Chondrocyte (in vitro differentiated cells): ENCODE measurements around the gene RAB3D. TPM values are rescaled to one million over a fixed set of nuclear protein-coding genes. Genes with fewer than 3 reads are reported as not detected.

Experiments
- DNase-seq: peaks from one replicate; pipeline ENCODE4 v3.0.0; 2021; ENCODE audit warnings: mixed read lengths, low spot score
- H3K27ac Mint-ChIP-seq: one replicate; pipeline ENCODE4 v1.8.0; 2021; ENCODE audit warnings: mild to moderate bottlenecking, moderate library complexity, mixed read lengths; ENCODE audit not compliant: unreplicated experiment
- H3K27me3 Mint-ChIP-seq: 2 replicates; pipeline ENCODE4 v1.8.0; 2021; ENCODE audit warnings: low read depth, mixed read lengths
- H3K36me3 Mint-ChIP-seq: 2 replicates; pipeline ENCODE4 v1.8.0; 2021; ENCODE audit warnings: low read depth, mixed read lengths
- H3K4me1 Mint-ChIP-seq: 2 replicates; pipeline ENCODE4 v1.8.0; 2021; ENCODE audit warnings: low read depth, mild to moderate bottlenecking, mixed read lengths
- H3K4me3 Mint-ChIP-seq: one replicate; pipeline ENCODE4 v1.8.0; 2021; ENCODE audit warnings: mild to moderate bottlenecking, moderate library complexity, mixed read lengths; ENCODE audit not compliant: unreplicated experiment
- H3K9me3 Mint-ChIP-seq: 2 replicates; pipeline ENCODE4 v1.8.0; 2021; ENCODE audit warnings: low read depth, mixed read lengths
- total RNA-seq: library from RNA; stranded (reverse); gene quantifications from 3 replicates; pipeline ENCODE4 v1.2.1, GENCODE V29; 2021
- TF ChIP-seq, protein P1 (sequence below): fragments of 200-600 bp; sonication (generic); IDR thresholded peaks from 2 replicates; pipeline ENCODE4 v1.5.0; 2021; ENCODE audit warnings: antibody characterized with exemption, mild to moderate bottlenecking, moderate library complexity

Gene RAB3D
- total RNA-seq, 1 donor from 2014 or later = 8.1 TPM

GRCh38 chr19:11332822-11333221 lies 6.6 kb downstream of the RAB3D start:
- H3K4me1 Mint-ChIP-seq = no peaks in the 10 kb centered on the region
- no peak overlapping the region for H3K4me3 Mint-ChIP-seq
- no peaks in the 10 kb centered on the region for H3K27me3 Mint-ChIP-seq
- no peaks in the 10 kb centered on the region for H3K9me3 Mint-ChIP-seq
- H3K27ac Mint-ChIP-seq = no peak overlapping the region
- no peak for DNase-seq
- H3K36me3 Mint-ChIP-seq = peaks cover 10% of the 10 kb centered on the region
- TF ChIP-seq, protein P1, sequence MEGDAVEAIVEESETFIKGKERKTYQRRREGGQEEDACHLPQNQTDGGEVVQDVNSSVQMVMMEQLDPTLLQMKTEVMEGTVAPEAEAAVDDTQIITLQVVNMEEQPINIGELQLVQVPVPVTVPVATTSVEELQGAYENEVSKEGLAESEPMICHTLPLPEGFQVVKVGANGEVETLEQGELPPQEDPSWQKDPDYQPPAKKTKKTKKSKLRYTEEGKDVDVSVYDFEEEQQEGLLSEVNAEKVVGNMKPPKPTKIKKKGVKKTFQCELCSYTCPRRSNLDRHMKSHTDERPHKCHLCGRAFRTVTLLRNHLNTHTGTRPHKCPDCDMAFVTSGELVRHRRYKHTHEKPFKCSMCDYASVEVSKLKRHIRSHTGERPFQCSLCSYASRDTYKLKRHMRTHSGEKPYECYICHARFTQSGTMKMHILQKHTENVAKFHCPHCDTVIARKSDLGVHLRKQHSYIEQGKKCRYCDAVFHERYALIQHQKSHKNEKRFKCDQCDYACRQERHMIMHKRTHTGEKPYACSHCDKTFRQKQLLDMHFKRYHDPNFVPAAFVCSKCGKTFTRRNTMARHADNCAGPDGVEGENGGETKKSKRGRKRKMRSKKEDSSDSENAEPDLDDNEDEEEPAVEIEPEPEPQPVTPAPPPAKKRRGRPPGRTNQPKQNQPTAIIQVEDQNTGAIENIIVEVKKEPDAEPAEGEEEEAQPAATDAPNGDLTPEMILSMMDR = no peak

DNA sequence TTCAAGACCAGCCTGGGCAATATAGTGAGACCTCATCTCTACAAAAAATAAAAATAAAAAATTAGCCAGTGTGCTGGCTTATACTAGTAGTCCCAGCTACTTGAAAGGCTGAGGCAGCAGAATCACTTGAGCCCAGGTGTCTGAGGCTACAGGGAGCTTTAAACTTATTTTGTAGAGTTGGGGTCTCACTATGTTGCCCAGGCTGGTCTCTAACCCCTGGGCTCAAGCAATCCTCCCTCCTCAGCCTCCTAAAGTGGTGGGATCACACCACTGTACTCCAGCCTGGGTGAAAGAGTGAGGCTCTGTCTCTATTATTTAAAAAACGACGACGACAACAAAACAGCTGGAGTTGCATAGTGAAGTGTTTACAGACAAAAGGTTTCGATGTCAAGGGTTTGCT lies 8.0 kb downstream of the RAB3D start:
- Mint-ChIP-seq H3K27ac (no peak overlapping the region), H3K4me1 (no peaks in the 10 kb centered on the region), H3K36me3 (peaks cover 10% of the 10 kb centered on the region), H3K9me3 (no peaks in the 10 kb centered on the region), H3K27me3 (no peaks in the 10 kb centered on the region), H3K4me3 (no peak overlapping the region)
- TF ChIP-seq, protein P1 = no peak
- DNase-seq = no peak

DNA sequence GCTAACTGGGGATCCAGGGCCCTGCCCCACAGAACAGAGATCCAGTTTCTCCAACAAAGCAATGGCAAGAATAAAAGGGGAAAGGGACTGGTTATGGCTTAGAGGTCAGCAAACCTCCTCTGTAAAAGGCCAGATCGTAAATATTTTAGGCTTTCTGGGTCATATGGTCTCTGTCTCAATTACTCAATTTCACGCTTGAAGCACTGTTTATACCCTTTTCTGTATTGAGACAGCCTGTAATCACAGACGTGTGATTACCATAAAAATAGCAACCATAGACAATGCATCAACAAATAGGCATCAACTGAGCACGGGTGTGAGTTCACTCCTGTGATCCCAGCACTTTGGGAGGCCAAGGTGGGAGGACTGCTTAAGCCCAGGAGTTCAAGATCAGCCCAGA lies 9.3 kb downstream of the RAB3D start:
- H3K27me3 Mint-ChIP-seq = no peaks in the 10 kb centered on the region
- H3K4me3 Mint-ChIP-seq = no peak overlapping the region
- H3K9me3 Mint-ChIP-seq = no peaks in the 10 kb centered on the region
- no peak for DNase-seq
- peaks cover 3% of the 10 kb centered on the region for H3K36me3 Mint-ChIP-seq
- no peaks in the 10 kb centered on the region for H3K4me1 Mint-ChIP-seq
- no peak overlapping the region for H3K27ac Mint-ChIP-seq
- TF ChIP-seq, protein P1 = no peak

DNA sequence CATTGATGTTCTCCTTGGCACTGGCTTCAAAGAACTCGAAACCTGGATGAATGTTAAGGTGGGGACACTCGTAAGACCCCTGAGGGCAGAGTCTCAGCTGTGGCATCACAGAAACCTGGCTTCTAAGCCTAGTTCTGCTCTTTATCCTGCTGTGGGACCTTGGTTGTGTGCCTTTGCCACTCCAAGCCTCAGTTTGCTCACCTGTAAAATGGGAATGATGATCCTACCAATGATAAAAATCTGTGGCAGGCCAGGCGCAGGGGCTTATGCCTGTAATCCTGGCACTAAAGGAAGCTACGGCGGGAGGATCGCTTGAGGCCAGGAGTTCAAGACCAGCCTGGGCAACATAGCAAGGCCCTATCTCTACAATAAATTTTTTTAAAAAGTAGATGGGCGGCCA lies 13.9 kb downstream of the RAB3D start:
- DNase-seq = no peak
- no peak overlapping the region for H3K4me3 Mint-ChIP-seq
- H3K9me3 Mint-ChIP-seq = no peaks in the 10 kb centered on the region
- peaks cover 2% of the 10 kb centered on the region for H3K36me3 Mint-ChIP-seq
- peaks cover 29% of the 10 kb centered on the region for H3K4me1 Mint-ChIP-seq
- no peaks in the 10 kb centered on the region for H3K27me3 Mint-ChIP-seq
- H3K27ac Mint-ChIP-seq = no peak overlapping the region
- TF ChIP-seq, protein P1 = no peak

- no peaks in the 10 kb centered on the region for H3K36me3 Mint-ChIP-seq
Measured at GRCh38 chr19:11324748-11325389, 14.6 kb downstream of the RAB3D start.

More at GRCh38 chr19:11324748-11325389, 14.6 kb downstream of the RAB3D start:
- DNase-seq = no peak
- no peak overlapping the region for H3K27ac Mint-ChIP-seq
- H3K27me3 Mint-ChIP-seq = no peaks in the 10 kb centered on the region
- H3K4me3 Mint-ChIP-seq = no peak overlapping the region
- TF ChIP-seq, protein P1 = no peak
- H3K9me3 Mint-ChIP-seq = no peaks in the 10 kb centered on the region
- peaks cover 29% of the 10 kb centered on the region for H3K4me1 Mint-ChIP-seq
